Activated naive CD8-positive, alpha-beta T cell (primary cell): ENCODE measurements around the gene KIF16B.

ENCODE experiments used
- H3K27ac Mint-ChIP-seq: one replicate; pipeline ENCODE4 v1.8.0; 2021; ENCODE audit warnings: mixed read lengths
- H3K27me3 Mint-ChIP-seq: one replicate; pipeline ENCODE4 v1.8.0; 2021; ENCODE audit warnings: mixed read lengths
- H3K36me3 Mint-ChIP-seq: one replicate; pipeline ENCODE4 v1.8.0; 2021; ENCODE audit warnings: mixed read lengths
- H3K4me1 Mint-ChIP-seq: one replicate; pipeline ENCODE4 v1.8.0; 2021; ENCODE audit warnings: low read depth, mixed read lengths
- H3K4me3 Mint-ChIP-seq: one replicate; pipeline ENCODE4 v1.8.0; 2021; ENCODE audit warnings: mild to moderate bottlenecking, mixed read lengths
- H3K9me3 Mint-ChIP-seq: one replicate; pipeline ENCODE4 v1.8.0; 2021; ENCODE audit warnings: low read depth, mixed read lengths

KIF16B gene

GRCh38 chr20:16573001-16573965, at the start of gene KIF16B:
KIF16B (minus strand) TSS chr20:16573448; CDS start chr20:16573275, 173 bp downstream.
- Mint-ChIP-seq H3K4me3 (peak within 1 kb of the TSS; percentile 97), H3K27me3 (no peaks in the 10 kb centered on the region), H3K27ac (peak within 1 kb of the TSS; percentile 66), H3K36me3 (no peaks in the 10 kb centered on the region), H3K9me3 (no peaks in the 10 kb centered on the region), H3K4me1 (peaks cover 45% of the 10 kb centered on the region)

- H3K9me3 Mint-ChIP-seq: no peaks in the 10 kb centered on the region
- no peaks in the 10 kb centered on the region for H3K4me1 Mint-ChIP-seq
- no peak overlapping the region for H3K4me3 Mint-ChIP-seq
- no peaks in the 10 kb centered on the region for H3K27me3 Mint-ChIP-seq
- no peaks in the 10 kb centered on the region for H3K36me3 Mint-ChIP-seq
- no peak overlapping the region for H3K27ac Mint-ChIP-seq
Measured at GRCh38 chr20:16622501-16622900, 49.3 kb upstream of the KIF16B start.

GRCh38 chr20:16621435-16622141, 48.3 kb upstream of the KIF16B start:
- no peak overlapping the region for H3K27ac Mint-ChIP-seq
- H3K27me3 Mint-ChIP-seq: no peaks in the 10 kb centered on the region
- peaks cover under 1% of the 10 kb centered on the region for H3K9me3 Mint-ChIP-seq
- H3K36me3 Mint-ChIP-seq: peaks cover under 1% of the 10 kb centered on the region
- H3K4me3 Mint-ChIP-seq: no peak overlapping the region
- no peaks in the 10 kb centered on the region for H3K4me1 Mint-ChIP-seq

- H3K9me3 Mint-ChIP-seq: peaks cover 4% of the 10 kb centered on the region
- peaks cover 3% of the 10 kb centered on the region for H3K36me3 Mint-ChIP-seq
- no peaks in the 10 kb centered on the region for H3K4me1 Mint-ChIP-seq
- no peaks in the 10 kb centered on the region for H3K27me3 Mint-ChIP-seq
- no peak overlapping the region for H3K4me3 Mint-ChIP-seq
- H3K27ac Mint-ChIP-seq: no peak overlapping the region
Measured at GRCh38 chr20:16620961-16621360, 47.7 kb upstream of the KIF16B start.

GRCh38 chr20:16619953-16620352, 46.7 kb upstream of the KIF16B start:
- no peaks in the 10 kb centered on the region for H3K4me1 Mint-ChIP-seq
- H3K36me3 Mint-ChIP-seq: peaks cover 3% of the 10 kb centered on the region
- H3K27ac Mint-ChIP-seq: no peak overlapping the region
- no peak overlapping the region for H3K4me3 Mint-ChIP-seq
- peaks cover 4% of the 10 kb centered on the region for H3K9me3 Mint-ChIP-seq
- H3K27me3 Mint-ChIP-seq: no peaks in the 10 kb centered on the region

GRCh38 chr20:16617056-16617455, 43.8 kb upstream of the KIF16B start:
- Mint-ChIP-seq H3K36me3 (peaks cover 3% of the 10 kb centered on the region), H3K27me3 (no peaks in the 10 kb centered on the region), H3K4me1 (no peaks in the 10 kb centered on the region), H3K4me3 (no peak overlapping the region), H3K27ac (no peak overlapping the region), H3K9me3 (peaks cover 4% of the 10 kb centered on the region)

- peaks cover 4% of the 10 kb centered on the region for H3K9me3 Mint-ChIP-seq
- H3K36me3 Mint-ChIP-seq: peaks cover 3% of the 10 kb centered on the region
- H3K4me1 Mint-ChIP-seq: no peaks in the 10 kb centered on the region
- H3K27ac Mint-ChIP-seq: no peak overlapping the region
- H3K4me3 Mint-ChIP-seq: no peak overlapping the region
- H3K27me3 Mint-ChIP-seq: peaks cover 3% of the 10 kb centered on the region
Measured at GRCh38 chr20:16616317-16616716, 43.1 kb upstream of the KIF16B start.

GRCh38 chr20:16615199-16615598, 42.0 kb upstream of the KIF16B start:
- no peak overlapping the region for H3K4me3 Mint-ChIP-seq
- H3K27ac Mint-ChIP-seq: no peak overlapping the region
- no peaks in the 10 kb centered on the region for H3K4me1 Mint-ChIP-seq
- peaks cover 3% of the 10 kb centered on the region for H3K36me3 Mint-ChIP-seq
- peaks cover 4% of the 10 kb centered on the region for H3K9me3 Mint-ChIP-seq
- peaks cover 3% of the 10 kb centered on the region for H3K27me3 Mint-ChIP-seq

- Mint-ChIP-seq H3K4me1 (no peaks in the 10 kb centered on the region), H3K9me3 (peaks cover 4% of the 10 kb centered on the region), H3K27ac (no peak overlapping the region), H3K27me3 (peaks cover 7% of the 10 kb centered on the region), H3K4me3 (no peak overlapping the region), H3K36me3 (peaks cover 3% of the 10 kb centered on the region)
Measured at GRCh38 chr20:16613954-16614353, 40.7 kb upstream of the KIF16B start.

GRCh38 chr20:16612706-16613105, 39.5 kb upstream of the KIF16B start:
- no peaks in the 10 kb centered on the region for H3K4me1 Mint-ChIP-seq
- H3K36me3 Mint-ChIP-seq: peaks cover 3% of the 10 kb centered on the region
- H3K27ac Mint-ChIP-seq: no peak overlapping the region
- H3K9me3 Mint-ChIP-seq: peaks cover 4% of the 10 kb centered on the region
- no peak overlapping the region for H3K4me3 Mint-ChIP-seq
- peaks cover 7% of the 10 kb centered on the region for H3K27me3 Mint-ChIP-seq

- Mint-ChIP-seq H3K4me3 (no peak overlapping the region), H3K27me3 (peaks cover 8% of the 10 kb centered on the region), H3K4me1 (no peaks in the 10 kb centered on the region), H3K9me3 (peaks cover 4% of the 10 kb centered on the region), H3K36me3 (peaks cover 3% of the 10 kb centered on the region), H3K27ac (no peak overlapping the region)
Measured at GRCh38 chr20:16611817-16612216, 38.6 kb upstream of the KIF16B start.

- H3K4me3 Mint-ChIP-seq: no peak overlapping the region
- H3K36me3 Mint-ChIP-seq: no peaks in the 10 kb centered on the region
- H3K27me3 Mint-ChIP-seq: peaks cover 8% of the 10 kb centered on the region
- H3K4me1 Mint-ChIP-seq: no peaks in the 10 kb centered on the region
- H3K27ac Mint-ChIP-seq: no peak overlapping the region
- H3K9me3 Mint-ChIP-seq: no peaks in the 10 kb centered on the region
Measured at GRCh38 chr20:16609066-16609465, 35.8 kb upstream of the KIF16B start.

GRCh38 chr20:16608277-16608650, 35.0 kb upstream of the KIF16B start:
- Mint-ChIP-seq H3K27me3 (peaks cover 8% of the 10 kb centered on the region), H3K27ac (no peak overlapping the region), H3K4me3 (no peak overlapping the region), H3K36me3 (no peaks in the 10 kb centered on the region), H3K4me1 (no peaks in the 10 kb centered on the region), H3K9me3 (no peaks in the 10 kb centered on the region)

- no peak overlapping the region for H3K4me3 Mint-ChIP-seq
- H3K4me1 Mint-ChIP-seq: no peaks in the 10 kb centered on the region
- no peak overlapping the region for H3K27ac Mint-ChIP-seq
- H3K36me3 Mint-ChIP-seq: no peaks in the 10 kb centered on the region
- H3K9me3 Mint-ChIP-seq: no peaks in the 10 kb centered on the region
- peaks cover 8% of the 10 kb centered on the region for H3K27me3 Mint-ChIP-seq
Measured at GRCh38 chr20:16607364-16608276, 34.4 kb upstream of the KIF16B start.
